ENCODE data around the gene UBTD1. TPM values are rescaled to one million over a fixed set of nuclear protein-coding genes. Genes with fewer than 3 reads are reported as not detected.
A peak's percentile ranks its signal among the peaks of the same experiment; 100 is the strongest.
"Not testable (repeated sequence)": the region's sequence is repeated elsewhere in the genome, so short reads cannot be mapped to it uniquely, and the experiment has no call there.

The UBTD1 gene
- total RNA-seq, 2 donors from 2014 or later = 3.3 to 5.6 TPM

DNA sequence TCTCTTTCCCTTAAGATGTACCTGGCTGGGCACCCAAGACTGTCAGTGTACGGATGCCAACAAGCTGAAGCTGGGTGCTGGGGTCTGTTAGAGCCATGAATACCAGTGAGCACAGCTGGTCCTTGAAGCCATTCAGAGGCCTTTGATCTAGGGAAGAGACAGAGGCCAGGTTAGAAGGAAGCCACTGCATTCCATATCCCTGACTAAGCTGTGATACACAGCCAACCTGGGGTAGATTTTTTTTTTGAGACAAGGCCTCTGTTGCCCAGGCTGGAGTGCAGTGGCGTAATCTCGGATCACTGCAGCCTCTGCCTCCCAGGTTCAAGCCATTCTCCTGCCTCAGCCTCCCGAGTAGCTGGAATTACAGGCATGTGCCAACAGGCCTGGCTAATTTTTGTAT is 32.0 kb upstream of the UBTD1 start:
- no peaks in the 10 kb centered on the region for H3K27me3 Mint-ChIP-seq
- H3K9me3 Mint-ChIP-seq = no peaks in the 10 kb centered on the region
- no peak overlapping the region for H3K27ac Mint-ChIP-seq
- peaks cover 0 to 1% of the 10 kb centered on the region in 2 donors for H3K4me1 Mint-ChIP-seq (ENCODE audit: low read depth in 2 of 2)
- no peak for DNase-seq (ENCODE audit: low spot score)
- no peak for ATAC-seq
- no peak overlapping the region for H3K4me3 Mint-ChIP-seq
- H3K36me3 Mint-ChIP-seq = peaks cover 10% of the 10 kb centered on the region

DNA sequence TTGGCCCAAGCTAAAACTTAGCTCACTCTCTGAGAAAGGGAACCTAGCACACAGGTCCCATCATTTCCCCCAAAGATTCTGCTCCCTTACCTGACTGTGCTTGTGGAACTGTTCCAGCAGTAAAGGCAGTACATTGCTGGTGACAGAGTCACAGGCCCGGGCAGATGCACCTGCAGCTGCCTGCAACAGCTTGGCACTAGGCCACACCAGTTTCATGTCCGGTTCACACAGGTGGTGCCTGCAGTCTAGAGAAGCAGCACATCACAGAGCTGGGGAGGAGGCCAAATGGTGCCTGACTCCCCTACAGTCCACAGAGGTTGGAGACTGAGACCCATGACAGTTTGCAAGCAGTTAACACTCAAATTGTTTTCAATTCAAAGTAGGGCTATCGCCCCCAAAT is 30.6 kb upstream of the UBTD1 start:
- Mint-ChIP-seq H3K4me3 (no peak overlapping the region), H3K36me3 (peaks cover 13% of the 10 kb centered on the region), H3K27me3 (no peaks in the 10 kb centered on the region), H3K27ac (no peak overlapping the region), H3K9me3 (no peaks in the 10 kb centered on the region), H3K4me1 (ENCODE audit: low read depth in 2 of 2) (peaks cover 0 to 3% of the 10 kb centered on the region in 2 donors)
- ATAC-seq = no peak
- no peak for DNase-seq (ENCODE audit: low spot score)

DNA sequence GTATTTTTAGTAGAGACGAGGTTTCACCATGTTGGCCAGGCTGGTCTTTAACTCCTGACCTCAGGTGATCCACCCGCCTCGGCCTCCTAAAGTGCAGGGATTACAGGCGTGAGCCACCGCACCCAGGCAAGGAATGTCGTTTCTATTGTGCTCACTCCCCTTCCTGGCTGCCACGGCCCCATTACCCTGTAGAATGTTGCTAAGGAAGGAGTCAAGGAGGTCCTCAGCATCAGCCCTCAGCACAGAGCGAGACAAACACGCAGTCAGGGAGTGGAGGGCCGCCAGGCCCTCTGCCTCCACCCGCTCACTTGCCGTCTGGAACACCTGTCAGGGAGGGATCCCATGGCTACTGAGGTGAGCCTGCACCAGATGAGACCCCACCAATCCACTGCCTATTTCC is 29.9 kb upstream of the UBTD1 start:
- H3K27me3 Mint-ChIP-seq; H3K4me3 Mint-ChIP-seq; H3K27ac Mint-ChIP-seq; DNase-seq (ENCODE audit: low spot score); H3K4me1 Mint-ChIP-seq (ENCODE audit: low read depth in 2 of 2); H3K9me3 Mint-ChIP-seq; ATAC-seq: not testable (repeated sequence)
- H3K36me3 Mint-ChIP-seq = peaks cover 13% of the 10 kb centered on the region

DNA sequence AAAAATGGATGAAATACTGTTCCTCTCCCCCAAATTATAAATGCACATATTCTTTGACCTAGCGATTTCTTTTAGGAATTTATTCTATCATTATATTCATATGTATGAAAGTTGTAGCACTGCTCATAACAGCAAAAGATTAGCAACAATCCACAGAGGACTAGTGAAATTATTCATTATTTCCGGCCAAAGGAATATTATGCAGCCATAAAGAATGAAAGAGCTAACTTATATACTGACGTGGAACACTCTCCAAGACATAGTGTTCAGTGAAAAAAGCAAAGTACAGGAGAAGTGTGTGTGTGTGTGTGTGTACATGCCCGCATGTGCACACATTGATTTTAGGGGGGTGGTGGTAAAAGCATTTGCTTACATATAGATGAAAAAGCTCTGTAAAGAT is 23.8 kb upstream of the UBTD1 start:
- H3K9me3 Mint-ChIP-seq = no peaks in the 10 kb centered on the region
- H3K27ac Mint-ChIP-seq = no peak overlapping the region
- peaks cover 30% of the 10 kb centered on the region for H3K36me3 Mint-ChIP-seq
- no peaks in the 10 kb centered on the region for H3K27me3 Mint-ChIP-seq
- ATAC-seq (no peak), DNase-seq (ENCODE audit: low spot score) (no peak)
- H3K4me3 Mint-ChIP-seq = no peak overlapping the region
- H3K4me1 Mint-ChIP-seq (ENCODE audit: low read depth in 2 of 2) = peaks cover 0 to 6% of the 10 kb centered on the region in 2 donors

DNA sequence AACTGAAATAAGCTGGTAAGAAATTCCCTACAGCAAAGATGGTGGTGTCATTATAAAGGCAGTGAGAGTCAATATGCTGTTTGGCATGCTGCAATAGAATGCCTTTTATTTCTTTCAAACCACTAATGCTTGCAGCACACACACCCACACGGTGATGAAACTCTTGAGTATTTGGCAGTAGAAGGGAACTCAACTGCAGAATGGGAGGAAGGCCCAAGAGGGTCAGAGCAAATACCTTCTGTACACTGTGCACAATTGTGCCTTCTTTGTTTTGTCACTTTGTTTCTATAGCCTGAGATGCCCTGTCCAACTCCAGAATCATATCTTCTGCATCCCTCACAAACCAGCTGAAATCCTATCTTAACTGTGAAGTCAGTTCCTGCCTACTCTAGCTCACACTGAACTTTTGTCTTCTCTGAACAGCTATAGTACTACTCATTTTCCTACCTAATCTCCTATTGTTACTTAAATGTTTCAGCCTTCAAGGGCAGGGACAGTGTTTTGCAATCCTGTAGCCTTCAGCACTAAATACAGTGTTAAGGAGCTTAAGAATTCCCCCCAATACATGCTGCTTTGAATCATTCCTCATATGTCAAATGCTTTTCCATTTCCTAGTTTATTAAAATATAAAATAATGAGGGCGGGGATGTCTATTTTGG is 22.7 kb upstream of the UBTD1 start:
- H3K9me3 Mint-ChIP-seq = no peaks in the 10 kb centered on the region
- H3K27ac Mint-ChIP-seq = no peak overlapping the region
- ATAC-seq = no peak
- no peak for DNase-seq (ENCODE audit: low spot score)
- peaks cover 0 to 6% of the 10 kb centered on the region in 2 donors for H3K4me1 Mint-ChIP-seq (ENCODE audit: low read depth in 2 of 2)
- no peaks in the 10 kb centered on the region for H3K27me3 Mint-ChIP-seq
- peaks cover 36% of the 10 kb centered on the region for H3K36me3 Mint-ChIP-seq
- H3K4me3 Mint-ChIP-seq = no peak overlapping the region

DNA sequence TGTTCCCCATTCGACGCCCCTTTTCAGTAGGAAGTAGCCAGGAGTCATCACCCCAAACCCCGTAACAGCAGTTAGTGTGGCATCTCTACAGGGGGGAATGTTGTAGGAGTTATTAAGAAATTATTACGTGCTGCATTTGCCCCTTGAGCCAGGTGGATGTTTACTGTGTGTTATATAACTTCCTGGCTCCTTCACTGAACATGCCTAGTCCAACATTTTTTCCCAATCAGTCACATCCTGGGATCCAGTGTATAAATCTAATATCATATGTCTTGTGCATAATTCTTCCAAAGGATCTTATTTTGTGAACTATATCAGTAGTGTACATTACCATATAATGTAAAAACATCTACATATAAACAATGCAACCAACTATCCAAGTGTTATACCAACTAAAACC is 19.3 kb upstream of the UBTD1 start:
- H3K4me1 Mint-ChIP-seq (ENCODE audit: low read depth in 2 of 2); H3K9me3 Mint-ChIP-seq; H3K27ac Mint-ChIP-seq; H3K4me3 Mint-ChIP-seq; DNase-seq (ENCODE audit: low spot score); H3K27me3 Mint-ChIP-seq; ATAC-seq: not testable (repeated sequence)
- peaks cover 35% of the 10 kb centered on the region for H3K36me3 Mint-ChIP-seq

DNA sequence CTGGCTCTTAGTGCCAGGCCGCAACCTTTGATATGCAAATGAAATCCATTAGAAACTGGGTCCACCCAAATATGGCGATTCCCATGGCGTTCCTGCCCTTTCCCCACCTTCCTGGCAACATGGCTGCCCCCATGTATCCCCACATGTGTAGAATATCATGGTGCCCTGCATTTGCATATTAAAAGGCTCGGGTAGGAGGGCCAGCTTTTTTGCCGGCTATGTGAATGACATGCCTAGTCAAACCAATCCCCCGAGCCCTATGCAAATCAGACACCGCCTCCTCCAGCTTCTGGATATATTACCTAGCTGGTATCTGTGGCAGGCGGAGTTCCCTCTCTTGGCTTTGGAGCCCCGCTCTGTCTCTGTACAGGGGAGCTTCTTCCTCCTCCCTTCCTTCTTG is 18.8 kb upstream of the UBTD1 start:
- DNase-seq (ENCODE audit: low spot score) = no peak
- Mint-ChIP-seq H3K4me1 (ENCODE audit: low read depth in 2 of 2) (peaks cover 0 to 5% of the 10 kb centered on the region in 2 donors), H3K36me3 (peaks cover 32% of the 10 kb centered on the region), H3K27ac (no peak overlapping the region), H3K9me3 (no peaks in the 10 kb centered on the region), H3K27me3 (no peaks in the 10 kb centered on the region), H3K4me3 (no peak overlapping the region)
- ATAC-seq = no peak

DNA sequence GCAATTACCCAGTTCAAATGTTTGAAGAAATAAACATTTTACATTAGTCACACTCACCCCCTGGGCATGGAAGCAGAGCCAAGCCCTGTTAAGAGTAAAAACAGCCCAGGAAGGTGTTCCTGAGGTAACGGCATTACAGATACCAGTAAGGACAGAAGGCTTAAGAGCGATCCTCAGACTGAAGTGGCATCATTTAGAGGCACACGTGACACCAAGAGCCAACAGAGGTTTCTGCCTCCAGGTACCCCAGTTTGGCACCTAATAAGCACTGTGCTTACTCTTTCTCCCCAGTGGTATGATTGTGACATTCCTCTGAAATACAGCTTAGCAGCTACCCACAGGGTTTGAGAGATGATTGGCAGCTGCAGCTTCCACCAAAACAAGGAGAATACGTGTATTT is 17.7 kb upstream of the UBTD1 start:
- H3K9me3 Mint-ChIP-seq = no peaks in the 10 kb centered on the region
- DNase-seq (ENCODE audit: low spot score) (no peak), ATAC-seq (no peak)
- H3K36me3 Mint-ChIP-seq = peaks cover 20% of the 10 kb centered on the region
- no peaks in the 10 kb centered on the region for H3K27me3 Mint-ChIP-seq
- H3K4me1 Mint-ChIP-seq (ENCODE audit: low read depth in 2 of 2) = peaks cover 0 to 7% of the 10 kb centered on the region in 2 donors
- no peak overlapping the region for H3K4me3 Mint-ChIP-seq
- no peak overlapping the region for H3K27ac Mint-ChIP-seq

DNA sequence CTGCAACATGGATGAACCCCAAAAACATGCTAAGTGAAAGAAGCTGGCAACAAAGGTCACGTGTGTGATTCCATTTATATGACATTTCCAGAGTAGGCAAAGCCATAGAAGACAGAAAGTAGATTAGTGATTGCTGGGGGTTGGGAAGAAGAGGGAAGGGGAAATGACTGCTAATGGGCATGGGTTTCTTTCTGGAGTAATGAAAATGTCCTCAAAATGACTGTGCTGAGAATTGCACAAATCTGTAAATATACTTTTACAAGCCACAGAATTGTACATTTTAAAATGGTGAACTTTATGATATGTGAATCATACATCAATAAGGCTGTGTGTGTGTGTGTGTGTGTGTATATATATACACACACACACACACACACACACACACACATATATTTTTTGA is 16.3 kb upstream of the UBTD1 start:
- Mint-ChIP-seq H3K4me3 (no peak overlapping the region), H3K4me1 (ENCODE audit: low read depth in 2 of 2) (peaks cover 0 to 12% of the 10 kb centered on the region in 2 donors), H3K36me3 (peaks cover 13% of the 10 kb centered on the region), H3K27me3 (no peaks in the 10 kb centered on the region), H3K9me3 (no peaks in the 10 kb centered on the region), H3K27ac (no peak overlapping the region)
- DNase-seq (ENCODE audit: low spot score) (no peak), ATAC-seq (no peak)

DNA sequence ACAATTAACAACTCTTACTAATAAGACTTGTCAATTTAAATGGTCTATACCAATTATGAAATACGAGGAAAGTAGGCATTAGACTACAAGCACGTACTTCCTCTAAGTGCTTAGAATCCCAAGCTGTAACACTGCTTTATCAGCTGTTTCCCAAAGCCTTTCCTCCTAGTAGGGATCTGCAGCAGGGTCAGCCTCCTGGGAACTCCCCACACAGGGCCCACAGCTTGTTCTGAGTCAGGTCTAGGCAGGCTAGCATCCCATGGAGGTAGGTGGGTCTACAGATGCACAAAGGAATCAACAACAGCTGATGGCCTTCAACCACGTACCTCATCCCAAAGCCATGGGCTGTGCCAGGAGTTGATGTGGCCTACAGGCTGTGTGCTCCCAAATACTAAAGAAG is 15.2 kb upstream of the UBTD1 start:
- H3K27ac Mint-ChIP-seq = no peak overlapping the region
- no peaks in the 10 kb centered on the region for H3K27me3 Mint-ChIP-seq
- no peaks in the 10 kb centered on the region for H3K9me3 Mint-ChIP-seq
- ATAC-seq (no peak), DNase-seq (ENCODE audit: low spot score) (no peak)
- H3K4me1 Mint-ChIP-seq (ENCODE audit: low read depth in 2 of 2) = peaks cover 0 to 12% of the 10 kb centered on the region in 2 donors
- H3K36me3 Mint-ChIP-seq = peaks cover 11% of the 10 kb centered on the region
- H3K4me3 Mint-ChIP-seq = no peak overlapping the region

DNA sequence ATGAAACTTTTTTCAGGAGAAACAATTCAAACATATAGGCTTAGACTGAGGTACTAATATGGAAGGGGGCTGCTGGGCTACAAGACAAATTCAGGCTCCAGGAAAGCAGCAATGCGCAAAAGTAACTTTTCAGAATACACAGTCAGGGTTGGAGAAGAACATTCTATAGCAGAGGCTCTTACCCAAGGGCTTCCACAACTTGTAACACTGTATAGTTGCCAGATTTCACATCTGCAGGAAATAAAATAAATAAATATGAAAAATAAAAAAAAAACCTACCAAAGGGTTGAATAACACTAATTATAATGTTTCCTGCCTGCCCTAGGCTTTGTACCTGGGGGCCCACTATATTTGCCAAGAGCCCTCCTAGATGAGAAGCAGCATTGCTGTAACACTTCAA is 14.8 kb upstream of the UBTD1 start:
- peaks cover 0 to 13% of the 10 kb centered on the region in 2 donors for H3K4me1 Mint-ChIP-seq (ENCODE audit: low read depth in 2 of 2)
- no peaks in the 10 kb centered on the region for H3K27me3 Mint-ChIP-seq
- H3K4me3 Mint-ChIP-seq = no peak overlapping the region
- no peak overlapping the region for H3K27ac Mint-ChIP-seq
- H3K36me3 Mint-ChIP-seq = peaks cover 11% of the 10 kb centered on the region
- DNase-seq (ENCODE audit: low spot score) = no peak
- no peaks in the 10 kb centered on the region for H3K9me3 Mint-ChIP-seq
- no peak for ATAC-seq

DNA sequence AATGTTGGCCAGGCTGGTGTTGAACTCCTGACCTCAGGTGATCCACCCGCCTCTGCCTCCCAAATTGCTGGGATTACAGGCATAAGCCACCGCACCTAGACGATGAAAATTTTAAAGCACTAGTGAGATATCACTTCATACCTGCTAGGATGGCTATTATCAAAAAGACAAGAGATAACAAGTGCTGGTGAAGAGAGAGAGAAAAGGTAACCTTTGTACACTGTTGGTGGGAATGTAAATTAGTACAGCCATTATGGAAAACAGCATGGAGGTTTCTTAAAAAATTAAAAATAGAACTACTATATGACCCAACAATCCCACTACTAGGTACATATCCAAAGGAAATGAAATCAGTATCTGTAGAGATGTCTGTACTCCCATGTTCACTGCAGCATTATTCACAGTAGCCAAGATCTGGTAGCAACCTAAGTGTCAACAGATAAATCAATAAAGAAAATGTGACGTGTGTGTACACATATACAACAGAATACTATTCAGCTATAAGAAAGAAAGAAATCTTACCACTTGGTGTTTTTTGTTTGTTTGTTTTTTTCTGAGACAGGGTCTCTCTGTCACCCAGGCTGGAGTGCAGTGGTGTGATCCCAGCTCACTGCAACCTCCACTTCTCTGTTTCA is 13.0 kb upstream of the UBTD1 start:
- ATAC-seq = no peak
- Mint-ChIP-seq H3K27me3 (no peaks in the 10 kb centered on the region), H3K27ac (no peak overlapping the region), H3K4me3 (no peak overlapping the region), H3K36me3 (peaks cover 5% of the 10 kb centered on the region), H3K9me3 (no peaks in the 10 kb centered on the region), H3K4me1 (ENCODE audit: low read depth in 2 of 2) (peaks cover 8 to 25% of the 10 kb centered on the region in 2 donors)
- no peak for DNase-seq (ENCODE audit: low spot score)

DNA sequence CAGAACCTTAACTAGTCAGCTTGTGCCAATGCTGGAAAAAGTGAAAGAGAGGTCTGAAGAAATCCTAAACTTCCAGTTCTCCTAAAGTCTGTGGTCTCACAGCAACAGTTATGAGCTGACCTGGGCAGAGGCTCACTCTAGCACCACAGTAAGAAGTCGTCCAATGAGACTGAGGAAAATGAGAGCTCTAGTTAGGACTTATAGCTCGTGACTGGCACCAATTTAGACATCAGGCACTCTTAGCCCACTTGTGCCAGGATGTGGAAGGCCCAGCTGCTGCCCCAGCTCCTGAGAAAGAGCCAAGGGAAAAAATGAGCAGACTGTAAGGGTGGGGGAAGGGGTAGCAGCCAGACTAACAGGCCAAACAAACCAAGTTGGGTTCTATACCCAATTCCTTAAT is 8.1 kb upstream of the UBTD1 start:
- no peak for DNase-seq (ENCODE audit: low spot score)
- H3K4me1 Mint-ChIP-seq (ENCODE audit: low read depth in 2 of 2) = peaks cover 26 to 32% of the 10 kb centered on the region in 2 donors
- H3K27ac Mint-ChIP-seq = peak overlapping the region; percentile 30 to 56
- peak in 1 of 2 donors; percentile 48 for ATAC-seq
- H3K27me3 Mint-ChIP-seq = no peaks in the 10 kb centered on the region
- H3K4me3 Mint-ChIP-seq = peak overlapping the region; percentile 49
- H3K9me3 Mint-ChIP-seq = no peaks in the 10 kb centered on the region
- no peaks in the 10 kb centered on the region for H3K36me3 Mint-ChIP-seq

DNA sequence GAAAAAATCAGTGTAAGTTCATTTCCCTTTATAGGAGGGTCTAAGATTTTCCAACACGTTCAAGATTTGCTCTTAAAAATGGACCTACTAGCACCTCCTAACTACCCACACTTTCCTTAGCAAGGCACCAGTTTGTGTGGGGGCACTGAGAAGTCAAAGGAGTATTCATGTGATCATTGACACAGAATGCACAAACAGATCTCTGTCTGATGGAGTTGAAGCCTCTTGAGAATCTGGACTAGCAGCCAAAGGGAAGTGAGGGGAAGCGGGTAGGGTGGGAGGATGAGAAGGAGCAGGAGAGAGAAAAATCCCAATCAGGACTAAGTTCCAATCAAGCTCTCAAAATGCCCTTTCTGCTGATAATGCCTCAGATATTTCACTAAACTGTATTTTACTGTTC is 4.6 kb upstream of the UBTD1 start:
- Mint-ChIP-seq H3K27ac (peak overlapping the region in 1 of 2 donors; percentile 56), H3K4me1 (ENCODE audit: low read depth in 2 of 2) (peaks cover 30 to 51% of the 10 kb centered on the region in 2 donors), H3K36me3 (no peaks in the 10 kb centered on the region), H3K4me3 (no peak overlapping the region), H3K27me3 (no peaks in the 10 kb centered on the region), H3K9me3 (no peaks in the 10 kb centered on the region)
- ATAC-seq (no peak), DNase-seq (ENCODE audit: low spot score) (no peak)
